HepG2 (cell line): ENCODE results near the gene PTPRB. TPM values are rescaled to one million over a fixed set of nuclear protein-coding genes. Genes with fewer than 3 reads are reported as not detected.

Experiments
- ATAC-seq: fragments of 200-7000 bp; cut with Tn5 transposase; 3 replicates; pipeline ENCODE4 v1.9.1; 2020; ENCODE audit warnings: mild to moderate bottlenecking, moderate library complexity
- BruUV-seq: library from RNA; stranded (reverse); fragments of 400-500 nt; replicated peaks from 2 replicates; lab custom pipeline; 2021; lab: Mats Ljungman, UMichigan
- CTCF ChIA-PET: fragments of 300-600 bp; formaldehyde crosslinking; extraction: SDS; loops from one replicate; lab custom pipeline; 2021; ENCODE audit warnings: low total read pairs, inconsistent platforms, low intra/inter-chr PET ratio; lab: Yijun Ruan, JAX
- POLR2A ChIA-PET: fragments of 350-600 bp; sonication (Branson Sonifier 250); formaldehyde crosslinking; loops from one replicate; lab custom pipeline; 2020; ENCODE audit warnings: antibody characterized with exemption, inconsistent platforms; lab: Yijun Ruan, JAX
- DNase-seq: peaks from one replicate; pipeline ENCODE4 v3.0.0-alpha.2; 2015; ENCODE audit warnings: low spot score
- FAIRE-seq: peaks from 3 replicates; lab custom pipeline; 2011; peaks lifted over from hg19 to GRCh38; lab: Jason Lieb, UNC
- H2AFZ ChIP-seq: one replicate; pipeline ENCODE4 v1.6.1; 2011; ENCODE audit warnings: low read length, inconsistent platforms
- H3K27ac ChIP-seq: fragments of 300-600 bp; 3 replicates; pipeline ENCODE4 v1.8.0; 2011; ENCODE audit warnings: mixed run types, mild to moderate bottlenecking, mixed read lengths, low read length, inconsistent platforms; ENCODE audit not compliant: insufficient read depth; ENCODE audit errors: extremely low read length
- H3K27me3 ChIP-seq, 2 experiments: fragments of 200-600 bp in 1 of 2; 2 replicates in 1 of 2; 3 replicates in 1 of 2; pipeline versions ENCODE4 v1.6.0 to v1.8.0; 2011; ENCODE audit warnings: low read length in 2 of 2, mild to moderate bottlenecking in 2 of 2, moderate library complexity in 2 of 2, inconsistent platforms in 1 of 2; ENCODE audit not compliant: insufficient read depth in 2 of 2, control insufficient read depth in 1 of 2
- H3K36me3 ChIP-seq, 2 experiments: fragments of 200-600 bp in 1 of 2; replicated peaks in 1 of 2; 2 replicates in 1 of 2; 3 replicates in 1 of 2; pipeline versions ENCODE4 v1.5.1 to v1.8.0; 2011; ENCODE audit warnings: low read length in 2 of 2, inconsistent platforms in 1 of 2; ENCODE audit not compliant: insufficient read depth in 2 of 2, control insufficient read depth in 1 of 2
- H3K4me1 ChIP-seq: 2 replicates; pipeline ENCODE4 v1.5.1; 2012; ENCODE audit warnings: low read length, inconsistent platforms; ENCODE audit not compliant: insufficient read depth
- H3K4me2 ChIP-seq: 2 replicates; pipeline ENCODE4 v1.6.0; 2011; ENCODE audit warnings: low read depth, low read length, inconsistent platforms
- H3K4me3 ChIP-seq, 3 experiments: fragments of 200-600 bp in 1 of 3; sonication (generic), shearing (Covaris generic) in 1 of 3; replicated peaks in 1 of 3; 2 replicates each; pipeline ENCODE4 v1.5.1; 2011 to 2016; ENCODE audit warnings: low read length in 3 of 3, inconsistent platforms in 2 of 3, low read depth in 2 of 3, mild to moderate bottlenecking in 2 of 3, control low read depth in 1 of 3, mixed read lengths in 1 of 3; ENCODE audit not compliant: insufficient read depth in 1 of 3
- H3K79me2 ChIP-seq: one replicate; pipeline ENCODE4 v1.6.1; 2011; ENCODE audit warnings: low read length, inconsistent platforms; ENCODE audit not compliant: insufficient read depth
- H3K9ac ChIP-seq: 2 replicates; pipeline ENCODE4 v1.6.0; 2011; ENCODE audit warnings: mild to moderate bottlenecking, low read depth, low read length, inconsistent platforms; ENCODE audit not compliant: insufficient read depth
- H3K9me3 ChIP-seq: 2 replicates; pipeline ENCODE4 v1.5.1; 2012; ENCODE audit warnings: mild to moderate bottlenecking, low read length
- H4K20me1 ChIP-seq: 2 replicates; pipeline ENCODE4 v1.6.0; 2011; ENCODE audit warnings: inconsistent platforms, mild to moderate bottlenecking, low read length, moderate library complexity; ENCODE audit not compliant: insufficient read depth
- AKNA ChIP-seq: sonication (generic); formaldehyde crosslinking; IDR thresholded peaks from 2 replicates; pipeline ENCODE4 v1.4.0; 2020; ENCODE audit warnings: missing genetic modification reagents, borderline replicate concordance
- ATF3 ChIP-seq: sonication (generic); formaldehyde crosslinking; IDR thresholded peaks from 2 replicates; pipeline ENCODE4 v1.4.0; 2020; ENCODE audit warnings: missing genetic modification reagents
- HMG20B ChIP-seq: conservative IDR thresholded peaks from 2 replicates; pipeline ENCODE4 v1.6.1; 2016; ENCODE audit warnings: missing genetic modification reagents, missing compliant biosample characterization
- KDM3A ChIP-seq: IDR thresholded peaks from 2 replicates; pipeline ENCODE4 v1.6.1; 2018; ENCODE audit warnings: low read depth, missing compliant biosample characterization
- MLLT10 ChIP-seq: sonication (generic); formaldehyde crosslinking; IDR thresholded peaks from 2 replicates; pipeline ENCODE4 v1.4.0; 2020; ENCODE audit warnings: missing genetic modification reagents
- SOX13 ChIP-seq, 3 experiments: fragments of 450-650 bp in 1 of 3; sonication (generic) in 1 of 3; formaldehyde crosslinking in 1 of 3; IDR thresholded peaks in 2 of 3; conservative IDR thresholded peaks in 1 of 3; 2 replicates each; pipeline versions ENCODE4 v1.5.0 to v1.6.1; 2016 to 2020; ENCODE audit warnings: antibody characterized with exemption in 1 of 3, mild to moderate bottlenecking in 1 of 3, missing compliant biosample characterization in 1 of 3, missing genetic modification reagents in 1 of 3, moderate library complexity in 1 of 3
- ZNF720 ChIP-seq: sonication (generic); formaldehyde crosslinking; IDR thresholded peaks from 2 replicates; pipeline ENCODE4 v1.4.0; 2020; ENCODE audit warnings: missing genetic modification reagents
- WGBS: methylation state at CpG from one replicate; pipeline ENCODE4 v1.1.6; 2017; ENCODE audit warnings: low lambda C conversion rate; 5-methylcytosine and 5-hydroxymethylcytosine counted together
- in situ Hi-C: cut with HindIII; loops from 2 replicates; pipeline ENCODE4 v1.10.0; 2017; ENCODE audit warnings: low pct_unique_long_range_greater_than_20kb; ENCODE audit not compliant: extremely low pct_ligation_motif_present
- intact Hi-C: fragments of 100-400 bp; cut with micrococcal nuclease; formaldehyde crosslinking; loops from one replicate; pipeline ENCODE4 v1.10.0; 2022; ENCODE audit not compliant: unreplicated experiment
- polyA plus RNA-seq, 8 experiments: library from polyadenylated mRNA; depleted of rRNA in 3 of 8; stranded (reverse) in 7 of 8; unstranded in 1 of 8; fragments of >200 nt; fragmentation: Illumina TruSeq in 4 of 8; extraction: Trizol in 4 of 8; gene quantifications; 2 replicates each; pipeline versions ENCODE4 v1.2.1 to v1.2.3, GENCODE V29; 2011 to 2016; ENCODE audit warnings: low read depth in 4 of 8, missing spikeins in 1 of 8, mixed read lengths in 1 of 8; ENCODE audit not compliant: insufficient read depth in 1 of 8
- total RNA-seq, 5 experiments: library from RNA; depleted of rRNA; stranded (reverse); fragments of >200 nt; fragmentation: Illumina TruSeq; extraction: Trizol; gene quantifications; 2 replicates each; pipeline ENCODE4 v1.2.3, GENCODE V29; 2016; ENCODE audit warnings: low read depth in 1 of 5
- TF ChIP-seq, protein P1 (sequence below): IDR thresholded peaks from 2 replicates; pipeline ENCODE4 v1.6.1; 2018; ENCODE audit warnings: missing genetic modification reagents, mild to moderate bottlenecking, missing compliant biosample characterization
- TF ChIP-seq, protein P2 (sequence below): IDR thresholded peaks from 2 replicates; pipeline ENCODE4 v1.6.1; 2016
- TF ChIP-seq, protein P3 (sequence below): sonication (generic); formaldehyde crosslinking; conservative IDR thresholded peaks from 2 replicates; pipeline ENCODE4 v1.8.0; 2022; ENCODE audit warnings: low read depth, missing genetic modification reagents

The PTPRB gene
- total and polyA plus RNA-seq, 2 of the 13 experiments (the other 11 are each of a cell fraction or from before 2014, with no cell fraction given) = 0.02 to 0.07 TPM

- H3K4me3 ChIP-seq = no peak overlapping the region
- no peak overlapping the region for H3K4me2 ChIP-seq
- H3K9ac ChIP-seq = no peak overlapping the region
- H3K27me3 ChIP-seq = no peaks in the 10 kb centered on the region; a peak in 2 of 5 replicates
- CTCF ChIA-PET = no interaction called here
- H4K20me1 ChIP-seq = no peaks in the 10 kb centered on the region
- no peak for FAIRE-seq
- no peaks in the 10 kb centered on the region for H3K9me3 ChIP-seq
- TF ChIP-seq, protein P1, sequence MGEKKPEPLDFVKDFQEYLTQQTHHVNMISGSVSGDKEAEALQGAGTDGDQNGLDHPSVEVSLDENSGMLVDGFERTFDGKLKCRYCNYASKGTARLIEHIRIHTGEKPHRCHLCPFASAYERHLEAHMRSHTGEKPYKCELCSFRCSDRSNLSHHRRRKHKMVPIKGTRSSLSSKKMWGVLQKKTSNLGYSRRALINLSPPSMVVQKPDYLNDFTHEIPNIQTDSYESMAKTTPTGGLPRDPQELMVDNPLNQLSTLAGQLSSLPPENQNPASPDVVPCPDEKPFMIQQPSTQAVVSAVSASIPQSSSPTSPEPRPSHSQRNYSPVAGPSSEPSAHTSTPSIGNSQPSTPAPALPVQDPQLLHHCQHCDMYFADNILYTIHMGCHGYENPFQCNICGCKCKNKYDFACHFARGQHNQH (CRISPR knock-in tag) = no peak
- TF ChIP-seq MLLT10 (CRISPR knock-in tag) (no peak), ZNF720 (no peak), ATF3 (no peak), HMG20B (CRISPR knock-in tag) (no peak), AKNA (CRISPR knock-in tag) (no peak), SOX13 (IDR thresholded peaks at IDR 0.05) (no peak), SOX13 (CRISPR knock-in tag; conservative IDR thresholded peaks at IDR 0.05 in 1 of 2, IDR thresholded peaks at IDR 0.05 in 1 of 2) (no peak), KDM3A (CRISPR knock-in tag) (no peak)
- TF ChIP-seq, protein P2, sequence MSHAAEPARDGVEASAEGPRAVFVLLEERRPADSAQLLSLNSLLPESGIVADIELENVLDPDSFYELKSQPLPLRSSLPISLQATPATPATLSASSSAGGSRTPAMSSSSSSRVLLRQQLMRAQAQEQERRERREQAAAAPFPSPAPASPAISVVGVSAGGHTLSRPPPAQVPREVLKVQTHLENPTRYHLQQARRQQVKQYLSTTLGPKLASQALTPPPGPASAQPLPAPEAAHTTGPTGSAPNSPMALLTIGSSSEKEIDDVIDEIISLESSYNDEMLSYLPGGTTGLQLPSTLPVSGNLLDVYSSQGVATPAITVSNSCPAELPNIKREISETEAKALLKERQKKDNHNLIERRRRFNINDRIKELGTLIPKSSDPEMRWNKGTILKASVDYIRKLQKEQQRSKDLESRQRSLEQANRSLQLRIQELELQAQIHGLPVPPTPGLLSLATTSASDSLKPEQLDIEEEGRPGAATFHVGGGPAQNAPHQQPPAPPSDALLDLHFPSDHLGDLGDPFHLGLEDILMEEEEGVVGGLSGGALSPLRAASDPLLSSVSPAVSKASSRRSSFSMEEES (CRISPR knock-in tag) = no peak
- TF ChIP-seq, protein P3, sequence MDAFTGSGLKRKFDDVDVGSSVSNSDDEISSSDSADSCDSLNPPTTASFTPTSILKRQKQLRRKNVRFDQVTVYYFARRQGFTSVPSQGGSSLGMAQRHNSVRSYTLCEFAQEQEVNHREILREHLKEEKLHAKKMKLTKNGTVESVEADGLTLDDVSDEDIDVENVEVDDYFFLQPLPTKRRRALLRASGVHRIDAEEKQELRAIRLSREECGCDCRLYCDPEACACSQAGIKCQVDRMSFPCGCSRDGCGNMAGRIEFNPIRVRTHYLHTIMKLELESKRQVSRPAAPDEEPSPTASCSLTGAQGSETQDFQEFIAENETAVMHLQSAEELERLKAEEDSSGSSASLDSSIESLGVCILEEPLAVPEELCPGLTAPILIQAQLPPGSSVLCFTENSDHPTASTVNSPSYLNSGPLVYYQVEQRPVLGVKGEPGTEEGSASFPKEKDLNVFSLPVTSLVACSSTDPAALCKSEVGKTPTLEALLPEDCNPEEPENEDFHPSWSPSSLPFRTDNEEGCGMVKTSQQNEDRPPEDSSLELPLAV (CRISPR knock-in tag) = no peak
- H3K79me2 ChIP-seq = no peaks in the 10 kb centered on the region
- POLR2A ChIA-PET = no interaction called here
- WGBS = 0% methylated on average over 2 of the region's 2 CpGs
- DNase-seq = no peak
- H2AFZ ChIP-seq = no peak overlapping the region
- intact Hi-C loops (no loop called here), in situ Hi-C loops (no loop called here)
- BruUV-seq = no TSS peak
- H3K27ac ChIP-seq = no peak overlapping the region
- H3K4me1 ChIP-seq = peaks cover 10% of the 10 kb centered on the region; the same call in 1 of the 2 replicates
- H3K36me3 ChIP-seq = no peaks in the 10 kb centered on the region
- no peak for ATAC-seq
Measured at GRCh38 chr12:70641691-70642090, 4.5 kb upstream of the PTPRB start.
